ENCODE data around the gene EYA4.

DNA sequence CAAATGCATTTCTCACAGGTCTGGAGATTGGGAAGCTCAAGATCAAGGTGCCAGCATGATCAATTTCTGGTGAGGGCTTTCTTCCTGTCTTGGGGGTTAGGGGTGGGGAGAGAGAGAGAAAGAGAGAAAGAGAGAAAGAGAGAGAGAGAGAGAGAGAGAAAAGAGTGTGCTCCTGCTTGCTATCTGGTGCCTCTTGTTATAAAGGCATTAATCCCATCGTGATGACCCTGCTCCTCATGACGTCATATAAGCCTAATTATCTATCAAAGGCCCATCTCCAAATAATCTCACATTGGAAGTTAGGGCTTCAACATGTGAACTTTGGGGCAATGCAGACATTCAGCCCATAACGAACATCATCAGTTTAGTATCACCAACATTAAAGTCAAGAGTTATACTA lies 114.8 kb downstream of the EYA4 start:
- TF ChIP-seq, protein P1, sequence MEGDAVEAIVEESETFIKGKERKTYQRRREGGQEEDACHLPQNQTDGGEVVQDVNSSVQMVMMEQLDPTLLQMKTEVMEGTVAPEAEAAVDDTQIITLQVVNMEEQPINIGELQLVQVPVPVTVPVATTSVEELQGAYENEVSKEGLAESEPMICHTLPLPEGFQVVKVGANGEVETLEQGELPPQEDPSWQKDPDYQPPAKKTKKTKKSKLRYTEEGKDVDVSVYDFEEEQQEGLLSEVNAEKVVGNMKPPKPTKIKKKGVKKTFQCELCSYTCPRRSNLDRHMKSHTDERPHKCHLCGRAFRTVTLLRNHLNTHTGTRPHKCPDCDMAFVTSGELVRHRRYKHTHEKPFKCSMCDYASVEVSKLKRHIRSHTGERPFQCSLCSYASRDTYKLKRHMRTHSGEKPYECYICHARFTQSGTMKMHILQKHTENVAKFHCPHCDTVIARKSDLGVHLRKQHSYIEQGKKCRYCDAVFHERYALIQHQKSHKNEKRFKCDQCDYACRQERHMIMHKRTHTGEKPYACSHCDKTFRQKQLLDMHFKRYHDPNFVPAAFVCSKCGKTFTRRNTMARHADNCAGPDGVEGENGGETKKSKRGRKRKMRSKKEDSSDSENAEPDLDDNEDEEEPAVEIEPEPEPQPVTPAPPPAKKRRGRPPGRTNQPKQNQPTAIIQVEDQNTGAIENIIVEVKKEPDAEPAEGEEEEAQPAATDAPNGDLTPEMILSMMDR (IDR thresholded peaks at IDR 0.05), result no peak
- TF ChIP-seq POLR2A (IDR thresholded peaks at IDR 0.05) (no peak), POLR2AphosphoS5 (IDR thresholded peaks at IDR 0.05) (no peak), EP300 (IDR thresholded peaks at IDR 0.05) (no peak)
